Thymus (tissue), 11 donors: ENCODE results near the gene ACAD8. TPM values are rescaled to one million over a fixed set of nuclear protein-coding genes. Genes with fewer than 3 reads are reported as not detected.

Source experiments
- DNase-seq, 9 donors: peaks; one replicate each; pipeline ENCODE4 v3.0.0-alpha.2; 2013; ENCODE audit warnings: low spot score in 9 of 9, low read depth in 6 of 9, missing footprints in 1 of 9
- H3K27ac ChIP-seq, 2 donors: one replicate each; pipeline ENCODE4 v1.5.1; 2013; ENCODE audit warnings: control low read depth in 1 of 2, low read depth in 1 of 2, low read length in 1 of 2, mild to moderate bottlenecking in 1 of 2, moderate library complexity in 1 of 2
- H3K27me3 ChIP-seq, 2 donors: one replicate each; pipeline ENCODE4 v1.5.1; 2013; ENCODE audit warnings: low read length in 1 of 2; ENCODE audit not compliant: control insufficient read depth in 2 of 2, insufficient read depth in 1 of 2
- H3K36me3 ChIP-seq, 2 donors: one replicate each; pipeline ENCODE4 v1.5.1; 2013; ENCODE audit warnings: low read length in 1 of 2, mild to moderate bottlenecking in 1 of 2, moderate library complexity in 1 of 2; ENCODE audit not compliant: control insufficient read depth in 2 of 2, insufficient read depth in 2 of 2
- H3K4me1 ChIP-seq, 2 donors: one replicate each; pipeline ENCODE4 v1.5.1; 2013; ENCODE audit warnings: low read length in 2 of 2; ENCODE audit not compliant: control insufficient read depth in 2 of 2, insufficient read depth in 2 of 2
- H3K4me3 ChIP-seq, 2 donors: one replicate each; pipeline ENCODE4 v1.5.1; 2013; ENCODE audit warnings: low read length in 2 of 2, control low read depth in 1 of 2, mild to moderate bottlenecking in 1 of 2
- H3K9me3 ChIP-seq, 2 donors: one replicate each; pipeline ENCODE4 v1.5.1; 2013; ENCODE audit warnings: low read length in 1 of 2, mild to moderate bottlenecking in 1 of 2; ENCODE audit not compliant: control insufficient read depth in 2 of 2, insufficient read depth in 1 of 2
- WGBS: extraction: QIAGEN DNeasy Blood & Tissue Kit; methylation state at CpG from one replicate; pipeline ENCODE4 v1.1.7; 2013; 5-methylcytosine and 5-hydroxymethylcytosine counted together
- polyA plus RNA-seq: library from polyadenylated mRNA; stranded (reverse); fragments of 200-250 nt; gene quantifications from one replicate; pipeline ENCODE4 v1.2.3, GENCODE V29; 2013
- total RNA-seq: library from RNA; stranded (reverse); fragments of 120-200 nt; gene quantifications from one replicate; pipeline ENCODE4 v1.2.4, GENCODE V29; 2013
- donor health status: healthy.

ACAD8 gene
- total and polyA plus RNA-seq, 2 donors = 17.5 to 37.9 TPM

DNA sequence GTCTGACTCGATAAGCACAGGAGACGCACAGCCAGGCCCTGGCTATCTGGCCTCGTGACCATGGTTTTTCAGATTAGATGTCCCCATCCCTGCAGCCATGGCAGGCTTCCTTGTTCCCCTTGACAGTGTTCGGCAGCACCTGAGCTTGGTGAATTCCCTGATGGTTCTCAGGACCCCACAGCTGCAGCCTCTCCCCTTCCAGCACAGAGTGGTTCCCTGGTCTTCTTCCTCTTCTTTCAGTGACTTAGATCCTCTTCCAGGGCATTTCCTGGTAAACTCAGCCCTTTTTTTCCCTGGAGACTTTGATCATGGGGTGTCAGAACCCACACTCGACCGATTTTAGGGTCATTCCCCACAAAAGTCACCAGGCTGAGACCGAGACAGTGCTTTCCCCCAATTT is 37.3 kb downstream of the ACAD8 start:
- no peaks in the 10 kb centered on the region for H3K9me3 ChIP-seq
- no peak overlapping the region for H3K4me3 ChIP-seq
- H3K4me1 ChIP-seq = no peaks in the 10 kb centered on the region
- DNase-seq = no peak
- H3K36me3 ChIP-seq = no peaks in the 10 kb centered on the region
- H3K27me3 ChIP-seq = peaks cover 0 to 3% of the 10 kb centered on the region in 2 donors
- 97% methylated on average over 7 of the region's 7 CpGs for WGBS
- no peak overlapping the region for H3K27ac ChIP-seq

DNA sequence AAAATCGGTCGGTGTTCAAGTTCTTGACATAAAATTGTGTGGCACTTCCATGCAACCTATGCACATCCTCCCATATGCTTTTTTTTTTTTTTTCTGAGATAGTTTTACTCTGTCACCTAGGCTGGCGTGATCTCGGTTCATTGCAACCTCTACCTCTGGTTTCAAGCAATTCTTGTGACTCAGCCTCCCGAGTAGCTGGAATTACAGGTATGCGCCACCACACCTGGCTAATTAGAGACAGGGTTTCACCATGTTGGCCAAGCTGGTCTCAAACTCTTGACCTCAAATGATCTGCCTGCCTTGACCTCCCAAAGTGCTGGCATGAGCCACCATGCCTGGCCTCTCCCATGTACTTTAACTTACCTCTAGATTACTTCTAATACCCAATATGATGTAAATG is 37.8 kb downstream of the ACAD8 start:
- no peak for DNase-seq
- Histone ChIP-seq H3K4me1 (no peaks in the 10 kb centered on the region), H3K9me3 (no peaks in the 10 kb centered on the region), H3K36me3 (no peaks in the 10 kb centered on the region), H3K4me3 (no peak overlapping the region), H3K27me3 (peaks cover 0 to 3% of the 10 kb centered on the region in 2 donors), H3K27ac (no peak overlapping the region)
- 97% methylated on average over 6 of the region's 6 CpGs for WGBS

DNA sequence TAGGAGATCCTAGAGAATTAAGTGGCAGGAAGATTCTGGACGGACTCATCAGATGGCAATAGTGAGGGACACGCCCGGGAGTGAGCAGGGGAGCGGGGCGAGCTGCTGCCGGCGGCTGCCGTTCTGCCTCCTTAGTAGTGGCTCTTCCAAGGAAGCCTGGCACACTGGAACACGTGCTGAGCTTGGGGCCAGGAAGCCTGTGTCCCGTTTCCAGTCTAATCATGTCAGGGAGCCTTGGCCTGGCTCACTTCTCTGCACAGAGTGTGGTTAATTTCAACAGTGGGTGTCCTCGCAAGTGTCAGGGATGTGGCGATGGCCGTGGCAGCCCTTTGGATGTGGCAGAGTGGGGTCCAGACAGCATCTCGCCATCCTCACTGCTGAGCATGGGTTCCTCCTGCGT is 39.3 kb downstream of the ACAD8 start:
- WGBS = 95% methylated on average over 15 of the region's 15 CpGs
- DNase-seq = no peak
- H3K4me3 ChIP-seq = no peak overlapping the region

DNA sequence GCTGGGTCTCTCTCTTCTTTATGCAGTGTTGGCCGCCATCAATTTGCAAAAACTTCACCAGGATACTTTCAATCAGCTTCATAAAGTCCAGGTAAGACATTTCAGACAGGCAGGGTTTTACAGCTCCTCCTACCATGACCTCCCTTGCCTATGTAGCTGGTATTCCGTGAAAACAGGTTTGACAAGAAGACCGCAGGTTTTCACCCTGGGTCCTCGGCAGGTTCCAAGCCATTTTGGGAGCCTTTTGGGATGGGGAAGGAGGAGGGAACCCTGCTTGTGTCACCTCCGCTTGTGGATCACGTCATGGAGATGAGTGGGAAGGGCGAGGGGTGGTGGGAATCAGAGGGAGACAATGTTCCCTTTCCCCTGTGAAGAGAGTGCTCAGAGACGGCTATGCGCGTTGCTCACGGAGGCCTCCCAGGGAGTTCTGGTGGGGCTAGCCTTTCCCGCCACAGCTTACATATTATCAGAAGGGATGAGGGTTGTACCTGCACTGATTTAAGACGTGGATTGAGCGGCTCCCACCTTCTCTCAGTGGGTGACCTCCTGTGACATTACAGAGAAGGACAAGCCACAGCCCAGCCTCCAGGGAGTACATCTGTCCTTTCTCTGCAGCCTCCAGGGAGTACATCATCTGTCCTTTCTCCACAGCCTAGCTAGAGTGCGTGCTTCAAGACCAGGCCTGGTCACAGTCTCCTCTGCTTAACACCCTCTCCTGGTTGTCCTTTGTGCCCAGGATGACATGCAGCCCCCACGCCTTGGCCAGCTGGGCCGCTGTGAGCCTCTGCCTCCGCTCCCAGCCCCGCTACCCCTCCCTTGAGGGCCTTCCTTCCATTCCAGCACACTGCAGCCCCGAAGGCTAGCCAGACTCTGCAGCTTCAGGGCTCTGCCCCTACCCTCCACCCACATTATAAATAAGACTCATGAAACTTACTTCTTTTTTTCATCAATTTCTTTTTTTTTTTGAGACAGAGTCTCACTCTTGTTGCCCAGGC is 40.0 kb downstream of the ACAD8 start:
- no peak for DNase-seq
- no peak overlapping the region for H3K4me3 ChIP-seq
- 91% methylated on average over 20 of the region's 20 CpGs for WGBS

More for the DNA sequence above, 39.3 kb downstream of the ACAD8 start:
- Histone ChIP-seq H3K36me3 (no peaks in the 10 kb centered on the region), H3K27ac (no peak overlapping the region), H3K4me1 (no peaks in the 10 kb centered on the region), H3K9me3 (no peaks in the 10 kb centered on the region), H3K27me3 (peaks cover 0 to 3% of the 10 kb centered on the region in 2 donors)

DNA sequence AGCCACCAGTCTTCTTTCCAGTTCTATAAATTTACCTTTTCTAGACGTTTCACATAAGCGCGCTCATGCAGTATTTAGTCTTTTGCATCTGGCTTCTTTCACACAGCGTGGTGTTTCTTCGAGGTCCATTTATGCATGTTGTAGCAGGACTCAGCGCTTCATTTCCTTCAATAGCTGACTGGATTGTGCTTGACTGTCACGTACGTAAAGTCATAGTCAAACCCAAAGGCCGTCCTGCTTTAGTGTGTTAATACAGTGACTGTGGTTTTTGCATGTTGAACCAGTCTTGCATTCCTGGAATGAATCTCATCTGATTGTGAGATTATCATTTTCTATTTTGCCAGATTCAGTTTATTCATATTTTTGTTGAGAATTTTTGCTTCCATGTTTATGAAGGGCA is 41.3 kb downstream of the ACAD8 start:
- no peak for DNase-seq
- H3K36me3 ChIP-seq = no peaks in the 10 kb centered on the region
- 89% methylated on average over 9 of the region's 9 CpGs for WGBS

More for the DNA sequence above, 40.0 kb downstream of the ACAD8 start:
- H3K27me3 ChIP-seq = peaks cover 0 to 3% of the 10 kb centered on the region in 2 donors
- no peaks in the 10 kb centered on the region for H3K9me3 ChIP-seq
- no peak overlapping the region for H3K27ac ChIP-seq
- H3K4me1 ChIP-seq = no peaks in the 10 kb centered on the region
- no peaks in the 10 kb centered on the region for H3K36me3 ChIP-seq

DNA sequence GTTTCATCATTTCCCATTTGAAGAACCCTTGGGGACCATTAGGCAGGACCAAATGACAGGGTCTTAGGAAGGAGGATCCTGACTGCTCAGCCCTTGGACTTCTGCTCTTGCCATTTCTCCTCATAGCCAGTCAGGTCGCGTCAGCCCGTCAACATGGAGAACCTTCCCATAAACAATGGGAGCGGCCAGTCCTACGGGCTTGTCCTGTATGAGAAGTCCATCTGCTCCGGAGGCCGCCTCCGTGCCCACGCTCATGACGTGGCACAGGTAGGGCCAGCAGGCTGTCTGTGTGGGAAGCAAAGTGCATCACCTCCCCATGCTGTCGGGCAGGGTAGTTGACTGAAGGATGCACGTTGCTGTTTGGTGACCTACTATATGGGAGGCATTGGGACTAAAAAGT is 58.9 kb downstream of the ACAD8 start:
- H3K4me3 ChIP-seq = no peak overlapping the region
- H3K27ac ChIP-seq = no peak overlapping the region
- H3K27me3 ChIP-seq = peaks cover 0 to 6% of the 10 kb centered on the region in 2 donors
- 89% methylated on average over 12 of the region's 12 CpGs for WGBS
- H3K36me3 ChIP-seq = no peaks in the 10 kb centered on the region
- no peaks in the 10 kb centered on the region for H3K9me3 ChIP-seq
- no peak for DNase-seq
- H3K4me1 ChIP-seq = no peaks in the 10 kb centered on the region

More for the DNA sequence above, 41.3 kb downstream of the ACAD8 start:
- Histone ChIP-seq H3K4me3 (no peak overlapping the region), H3K9me3 (no peaks in the 10 kb centered on the region), H3K27ac (no peak overlapping the region), H3K27me3 (peaks cover 0 to 3% of the 10 kb centered on the region in 2 donors), H3K4me1 (no peaks in the 10 kb centered on the region)

DNA sequence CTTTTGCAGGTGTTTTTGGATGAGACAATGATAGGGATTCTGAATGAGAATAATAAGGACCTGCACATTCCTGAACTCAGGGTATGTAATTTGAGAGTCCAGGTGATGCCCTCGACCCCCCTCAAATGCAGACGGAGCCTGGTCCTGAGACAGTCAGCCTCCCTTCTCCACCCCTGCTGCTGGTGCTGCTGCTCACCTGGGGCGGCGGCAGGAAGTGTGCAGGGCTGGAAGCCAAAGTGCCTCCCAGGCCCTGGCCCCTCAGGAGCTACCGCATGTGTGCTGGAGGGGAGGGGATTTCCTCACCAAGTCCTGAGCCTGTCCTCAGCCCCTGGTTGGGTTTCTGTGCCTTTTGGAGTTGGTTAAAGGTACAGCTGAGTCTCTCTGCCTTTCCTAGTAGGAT is 59.4 kb downstream of the ACAD8 start:
- H3K36me3 ChIP-seq = no peaks in the 10 kb centered on the region
- no peaks in the 10 kb centered on the region for H3K4me1 ChIP-seq
- DNase-seq = no peak
- no peaks in the 10 kb centered on the region for H3K9me3 ChIP-seq
- H3K27ac ChIP-seq = no peak overlapping the region
- no peak overlapping the region for H3K4me3 ChIP-seq
- peaks cover 0 to 6% of the 10 kb centered on the region in 2 donors for H3K27me3 ChIP-seq
- WGBS = 77% methylated on average over 5 of the region's 5 CpGs

DNA sequence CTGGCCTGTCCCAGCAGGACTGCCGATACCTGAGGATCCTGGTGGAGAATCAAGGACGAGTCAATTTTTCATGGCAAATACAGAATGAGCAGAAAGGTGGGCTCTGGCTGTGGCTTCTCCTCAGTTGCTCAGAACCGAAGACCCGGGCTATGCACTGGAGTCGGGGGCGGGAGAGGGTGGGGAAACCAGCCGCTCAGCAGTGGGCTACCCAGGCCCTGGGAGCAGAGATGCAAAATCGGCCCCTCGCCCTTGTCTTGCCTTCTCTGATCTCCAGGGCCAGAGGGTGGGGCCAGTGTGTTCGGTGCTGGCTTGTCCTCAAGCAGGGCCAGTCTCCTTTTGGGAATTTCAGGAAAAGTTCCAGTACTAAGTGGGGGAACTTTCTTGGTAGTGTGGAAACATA is 60.0 kb downstream of the ACAD8 start:
- H3K36me3 ChIP-seq = no peaks in the 10 kb centered on the region
- H3K9me3 ChIP-seq = no peaks in the 10 kb centered on the region
- H3K27ac ChIP-seq = no peak overlapping the region
- no peak for DNase-seq
- 93% methylated on average over 10 of the region's 10 CpGs for WGBS
- no peak overlapping the region for H3K4me3 ChIP-seq
- H3K27me3 ChIP-seq = peaks cover 0 to 6% of the 10 kb centered on the region in 2 donors
- no peaks in the 10 kb centered on the region for H3K4me1 ChIP-seq

DNA sequence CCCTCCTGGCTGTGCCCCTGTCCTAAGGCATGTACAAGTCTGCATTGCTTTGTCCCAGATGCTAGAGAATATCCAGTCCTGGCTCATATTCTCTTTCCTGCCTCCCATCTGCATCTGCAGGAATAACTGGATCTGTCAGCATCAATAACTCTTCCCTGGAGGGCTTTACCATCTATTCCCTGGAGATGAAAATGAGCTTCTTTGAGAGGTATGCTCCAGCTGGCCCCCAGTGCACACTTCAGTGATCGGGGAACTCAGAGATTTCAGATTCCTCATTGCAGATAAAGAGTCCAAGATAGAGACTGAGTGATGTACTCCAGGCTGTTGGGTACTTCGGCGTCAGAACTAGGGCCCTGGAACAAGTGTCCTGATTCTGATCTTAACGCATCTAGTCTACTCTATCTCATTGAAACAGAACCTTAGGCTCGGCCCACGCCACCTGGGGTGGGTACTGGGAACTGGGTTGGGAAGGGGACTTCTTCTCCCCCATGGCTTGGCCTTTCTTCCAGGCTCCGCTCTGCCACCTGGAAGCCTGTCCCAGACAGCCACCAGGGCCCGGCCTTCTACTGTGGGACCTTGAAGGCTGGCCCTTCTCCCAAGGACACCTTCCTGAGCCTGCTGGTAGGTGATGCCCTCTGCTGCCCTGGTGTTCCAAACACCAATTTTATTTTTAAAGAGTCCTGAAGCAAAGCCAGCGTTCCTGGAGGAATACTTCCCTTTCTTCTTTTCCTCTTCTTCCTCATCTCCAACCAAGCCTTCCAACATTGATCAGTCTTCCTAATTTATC is 60.6 kb downstream of the ACAD8 start:
- Histone ChIP-seq H3K36me3 (no peaks in the 10 kb centered on the region), H3K9me3 (no peaks in the 10 kb centered on the region), H3K4me1 (no peaks in the 10 kb centered on the region), H3K27ac (no peak overlapping the region), H3K27me3 (peaks cover 0 to 6% of the 10 kb centered on the region in 2 donors), H3K4me3 (no peak overlapping the region)
- 95% methylated on average over 9 of the region's 9 CpGs for WGBS
- no peak for DNase-seq
